ENCODE data around the gene TOP3A. TPM values are rescaled to one million over a fixed set of nuclear protein-coding genes. Genes with fewer than 3 reads are reported as not detected.

TOP3A gene
- total RNA-seq, 4 donors from 2014 or later = 18.7 to 46.4 (median 28.4) TPM

DNA sequence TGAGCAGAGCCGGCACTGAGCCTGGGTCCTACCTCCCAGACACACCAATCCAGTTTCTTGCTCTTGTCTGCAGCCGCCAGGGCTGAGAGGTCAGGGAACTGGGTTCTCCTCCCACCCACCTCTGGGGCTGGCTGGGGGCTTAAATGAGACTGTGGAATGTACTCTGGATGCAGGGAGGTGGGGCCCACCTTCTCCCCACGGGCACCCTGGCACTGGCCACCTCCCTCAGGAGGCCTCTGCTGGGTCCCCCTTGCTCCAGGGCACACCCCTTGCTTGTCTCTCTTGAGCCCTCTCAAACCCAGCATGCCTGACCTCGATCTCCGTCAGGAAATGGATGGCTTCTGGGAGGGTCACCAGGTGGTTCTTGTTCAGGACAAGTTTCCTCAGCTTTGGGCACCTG, 62.6 kb downstream of the TOP3A start:
- 90 to 93% methylated on average over 4 to 5 of the region's 5 CpGs for WGBS, 2 donors
- intact Hi-C loops (cut with DNase I; ENCODE audit: low total_unique reads) = no loop called here
- TF ChIP-seq, protein P1, sequence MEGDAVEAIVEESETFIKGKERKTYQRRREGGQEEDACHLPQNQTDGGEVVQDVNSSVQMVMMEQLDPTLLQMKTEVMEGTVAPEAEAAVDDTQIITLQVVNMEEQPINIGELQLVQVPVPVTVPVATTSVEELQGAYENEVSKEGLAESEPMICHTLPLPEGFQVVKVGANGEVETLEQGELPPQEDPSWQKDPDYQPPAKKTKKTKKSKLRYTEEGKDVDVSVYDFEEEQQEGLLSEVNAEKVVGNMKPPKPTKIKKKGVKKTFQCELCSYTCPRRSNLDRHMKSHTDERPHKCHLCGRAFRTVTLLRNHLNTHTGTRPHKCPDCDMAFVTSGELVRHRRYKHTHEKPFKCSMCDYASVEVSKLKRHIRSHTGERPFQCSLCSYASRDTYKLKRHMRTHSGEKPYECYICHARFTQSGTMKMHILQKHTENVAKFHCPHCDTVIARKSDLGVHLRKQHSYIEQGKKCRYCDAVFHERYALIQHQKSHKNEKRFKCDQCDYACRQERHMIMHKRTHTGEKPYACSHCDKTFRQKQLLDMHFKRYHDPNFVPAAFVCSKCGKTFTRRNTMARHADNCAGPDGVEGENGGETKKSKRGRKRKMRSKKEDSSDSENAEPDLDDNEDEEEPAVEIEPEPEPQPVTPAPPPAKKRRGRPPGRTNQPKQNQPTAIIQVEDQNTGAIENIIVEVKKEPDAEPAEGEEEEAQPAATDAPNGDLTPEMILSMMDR (IDR thresholded peaks at IDR 0.05) = no peak
- no peak for TF ChIP-seq POLR2A (IDR thresholded peaks at IDR 0.05)
- no peak overlapping the region for H3K4me3 ChIP-seq (ENCODE audit: low read depth, poor library complexity, severe bottlenecking)
- no peak for DNase-seq (ENCODE audit: low spot score in 2 of 2)

DNA sequence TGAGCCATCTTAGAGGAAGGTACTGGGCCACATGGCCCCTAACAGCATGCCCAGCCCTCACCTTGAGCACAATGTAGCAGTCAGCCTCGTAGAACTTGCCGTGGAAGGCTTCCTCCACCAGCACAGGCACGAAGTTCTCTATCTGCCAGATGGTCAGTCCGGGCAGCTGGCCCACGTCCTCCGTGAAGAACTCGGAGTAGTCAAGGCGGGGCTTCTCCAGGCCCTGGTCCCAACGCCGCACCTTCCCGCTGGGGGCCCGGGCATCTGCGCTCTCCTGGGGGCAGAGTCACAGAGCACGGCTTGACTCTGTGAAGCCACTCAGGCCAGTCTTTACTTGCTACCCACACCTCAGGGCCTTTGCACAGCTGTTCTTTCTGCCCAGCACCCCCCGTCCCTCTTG, 63.6 kb downstream of the TOP3A start:
- intact Hi-C loops (cut with DNase I; ENCODE audit: low total_unique reads) = no loop called here
- WGBS, 2 donors = 87 to 91% methylated on average over 10 to 11 of the region's 15 CpGs
- TF ChIP-seq, protein P1 (IDR thresholded peaks at IDR 0.05) = no peak
- no peak for TF ChIP-seq POLR2A (IDR thresholded peaks at IDR 0.05)
- no peak for DNase-seq (ENCODE audit: low spot score in 2 of 2)
- no peak overlapping the region for H3K4me3 ChIP-seq (ENCODE audit: low read depth, poor library complexity, severe bottlenecking)

DNA sequence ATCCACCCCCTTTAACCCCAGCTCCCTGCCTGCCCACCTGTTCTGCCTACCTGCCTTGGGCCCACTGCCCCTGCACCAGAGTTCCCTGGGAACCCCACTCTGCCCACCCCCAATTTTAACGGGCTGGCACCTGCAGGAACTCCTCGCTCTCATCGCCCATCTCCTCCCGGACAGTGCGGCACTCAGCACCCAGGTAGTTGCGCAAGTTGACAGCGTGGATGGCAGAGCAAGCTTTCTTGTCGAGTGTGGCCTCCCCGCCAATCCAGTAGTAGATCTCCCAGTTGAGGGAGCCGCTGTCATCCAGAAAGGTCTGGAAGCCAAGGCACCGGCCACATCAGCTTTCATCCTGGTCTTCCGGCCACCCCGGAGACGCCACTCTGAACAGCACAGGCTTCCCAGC, 64.1 kb downstream of the TOP3A start:
- TF ChIP-seq, protein P1 (IDR thresholded peaks at IDR 0.05) = no peak
- no peak for TF ChIP-seq POLR2A (IDR thresholded peaks at IDR 0.05)
- WGBS, 2 donors = 86 to 88% methylated on average over 13 to 14 of the region's 14 CpGs
- intact Hi-C loops (cut with DNase I; ENCODE audit: low total_unique reads) = no loop called here
- no peak overlapping the region for H3K4me3 ChIP-seq (ENCODE audit: low read depth, poor library complexity, severe bottlenecking)
- no peak for DNase-seq (ENCODE audit: low spot score in 2 of 2)

DNA sequence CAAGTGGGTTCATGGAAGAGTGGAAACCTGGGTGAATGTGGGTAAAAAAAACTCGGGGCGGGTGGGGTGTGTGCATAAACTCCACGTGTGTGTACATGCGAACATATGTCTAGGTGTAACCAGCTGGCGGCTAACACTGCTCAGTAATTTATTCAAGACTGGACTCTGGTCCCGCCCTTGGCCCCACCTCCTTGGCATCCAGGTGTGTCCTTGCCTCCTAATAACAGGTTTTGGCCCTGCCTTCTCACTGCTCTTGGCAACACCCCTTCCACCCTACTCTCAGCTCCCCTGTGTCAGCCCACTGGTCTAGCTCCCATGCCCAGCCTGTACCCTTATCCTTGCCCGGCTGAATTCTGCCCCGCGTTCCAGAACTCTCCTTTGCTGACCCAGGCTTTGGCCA, 64.5 kb downstream of the TOP3A start:
- no peak overlapping the region for H3K4me3 ChIP-seq (ENCODE audit: low read depth, poor library complexity, severe bottlenecking)
- TF ChIP-seq POLR2A (IDR thresholded peaks at IDR 0.05) = no peak
- TF ChIP-seq, protein P1 (IDR thresholded peaks at IDR 0.05) = no peak
- intact Hi-C loops (cut with DNase I; ENCODE audit: low total_unique reads) = no loop called here
- DNase-seq (ENCODE audit: low spot score in 2 of 2) = peak in 1 of 2 donors; percentile 62
- 50 to 54% methylated on average over 9 of the region's 9 CpGs for WGBS, 2 donors

DNA sequence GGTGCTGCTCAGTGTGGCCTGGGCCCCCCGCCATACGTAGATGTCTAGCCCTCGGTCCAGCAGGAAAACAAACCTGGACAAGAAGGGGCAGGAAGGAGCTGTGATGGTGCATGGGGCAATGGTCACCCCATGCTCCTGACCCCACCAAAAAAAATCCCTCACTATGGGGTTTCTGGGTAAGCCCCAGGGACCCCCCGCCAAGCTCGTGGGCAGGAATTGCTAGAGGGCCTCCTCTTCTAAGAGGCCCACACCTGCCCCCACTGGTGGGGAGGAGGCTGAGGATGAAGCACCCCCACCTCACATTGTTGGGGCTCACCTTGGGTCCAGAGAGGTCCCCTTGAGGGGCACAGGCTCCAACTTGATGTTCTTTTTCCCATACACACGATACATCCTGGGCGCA, 66.0 kb downstream of the TOP3A start:
- no peak overlapping the region for H3K4me3 ChIP-seq (ENCODE audit: low read depth, poor library complexity, severe bottlenecking)
- intact Hi-C loops (cut with DNase I; ENCODE audit: low total_unique reads) = no loop called here
- no peak for DNase-seq (ENCODE audit: low spot score in 2 of 2)
- TF ChIP-seq POLR2A (IDR thresholded peaks at IDR 0.05) = no peak
- TF ChIP-seq, protein P1 (IDR thresholded peaks at IDR 0.05) = no peak
- 82 to 87% methylated on average over 7 of the region's 7 CpGs for WGBS, 2 donors

DNA sequence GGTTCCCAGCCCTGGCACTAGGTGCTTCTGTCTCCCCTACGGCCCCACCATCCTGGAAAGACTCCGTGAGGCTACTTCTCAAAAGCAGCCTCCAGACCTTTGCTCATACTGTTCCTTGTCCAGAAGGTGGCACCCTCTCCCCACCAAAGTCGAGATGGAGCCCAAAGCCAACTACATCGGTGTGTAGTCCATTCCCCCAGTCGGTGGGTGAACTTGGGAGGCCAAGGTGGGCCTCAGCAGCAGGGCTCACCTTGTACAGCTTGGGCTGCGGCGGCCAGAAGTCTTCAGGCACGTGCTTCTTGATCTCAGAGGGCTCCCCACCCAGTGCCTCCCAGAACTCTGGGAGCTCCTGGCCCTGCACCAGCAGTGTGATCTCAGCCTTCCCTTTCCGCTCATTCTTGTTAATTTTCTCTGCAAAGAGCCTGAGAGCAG, 66.5 kb downstream of the TOP3A start:
- intact Hi-C loops (cut with DNase I; ENCODE audit: low total_unique reads) = no loop called here
- 18 to 21% methylated on average over 9 of the region's 9 CpGs for WGBS, 2 donors
- no peak for TF ChIP-seq POLR2A (IDR thresholded peaks at IDR 0.05)
- TF ChIP-seq, protein P1 (IDR thresholded peaks at IDR 0.05) = no peak
- DNase-seq (ENCODE audit: low spot score in 2 of 2) = peak in 1 of 2 donors; percentile 89
- H3K4me3 ChIP-seq (ENCODE audit: low read depth, poor library complexity, severe bottlenecking) = no peak overlapping the region
